GM23338 (cell line): Measurements from ENCODE around the gene LIPJ. TPM values are rescaled to one million over a fixed set of nuclear protein-coding genes. Genes with fewer than 3 reads are reported as not detected.

Source experiments
- ATAC-seq: fragments of 200-7000 bp; cut with Tn5 transposase; 3 replicates; pipeline ENCODE4 v1.9.1; 2020
- DNase-seq: peaks from one replicate; pipeline ENCODE4 v3.0.0-alpha.2; 2015; ENCODE audit warnings: low spot score
- H2AFZ ChIP-seq: fragments of 200-600 bp; sonication (generic); 2 replicates; pipeline ENCODE4 v1.8.0; 2016; ENCODE audit warnings: antibody characterized with exemption, mild to moderate bottlenecking, moderate library complexity
- H3F3A ChIP-seq: fragments of 200-600 bp; sonication (generic); replicated peaks from 2 replicates; pipeline ENCODE4 v1.8.0; 2017; ENCODE audit warnings: antibody characterized with exemption, mixed run types, low read depth
- H3K27ac ChIP-seq: fragments of 200-600 bp; sonication (generic); 2 replicates; pipeline ENCODE4 v1.6.1; 2016; ENCODE audit warnings: low read depth
- H3K27me3 ChIP-seq: fragments of 200-600 bp; sonication (generic); 2 replicates; pipeline ENCODE4 v1.8.0; 2016; ENCODE audit warnings: mild to moderate bottlenecking, mixed run types, moderate library complexity; ENCODE audit not compliant: insufficient read depth
- H3K36me3 ChIP-seq: fragments of 200-600 bp; sonication (generic); 2 replicates; pipeline ENCODE4 v1.8.0; 2016; ENCODE audit warnings: mild to moderate bottlenecking; ENCODE audit not compliant: insufficient read depth
- H3K4me1 ChIP-seq: fragments of 200-600 bp; sonication (generic); 2 replicates; pipeline ENCODE4 v1.8.0; 2016; ENCODE audit warnings: mild to moderate bottlenecking, moderate library complexity; ENCODE audit not compliant: insufficient read depth
- H3K4me2 ChIP-seq: fragments of 200-600 bp; sonication (generic); 2 replicates; pipeline ENCODE4 v1.7.1; 2017; ENCODE audit warnings: mixed run types
- H3K4me3 ChIP-seq: fragments of 200-600 bp; sonication (generic); 2 replicates; pipeline ENCODE4 v1.6.1; 2016; ENCODE audit warnings: mixed run types
- H3K79me2 ChIP-seq: fragments of 200-600 bp; sonication (generic); replicated peaks from 2 replicates; pipeline ENCODE4 v1.8.0; 2017; ENCODE audit warnings: mild to moderate bottlenecking; ENCODE audit not compliant: insufficient read depth
- H3K9me2 ChIP-seq: fragments of 200-600 bp; sonication (generic); 2 replicates; pipeline ENCODE4 v1.8.0; 2017; ENCODE audit not compliant: insufficient read depth
- H4K20me1 ChIP-seq: fragments of 200-600 bp; sonication (generic); replicated peaks from 2 replicates; pipeline ENCODE4 v1.8.0; 2017; ENCODE audit warnings: mild to moderate bottlenecking; ENCODE audit not compliant: insufficient read depth
- H3K27ac Mint-ChIP-seq: 2 replicates; pipeline ENCODE4 v1.8.0; 2020; ENCODE audit warnings: inconsistent platforms, mild to moderate bottlenecking, moderate library complexity, mixed read lengths
- H3K27me3 Mint-ChIP-seq: 3 replicates; pipeline ENCODE4 v1.8.0; 2022; ENCODE audit warnings: low read depth, mild to moderate bottlenecking, moderate library complexity, mixed read lengths, inconsistent platforms; ENCODE audit not compliant: insufficient read depth, poor library complexity
- H3K36me3 Mint-ChIP-seq: 3 replicates; pipeline ENCODE4 v1.8.0; 2021; ENCODE audit warnings: low read depth, mild to moderate bottlenecking, inconsistent platforms, moderate library complexity, mixed read lengths
- H3K4me1 Mint-ChIP-seq: 3 replicates; pipeline ENCODE4 v1.8.0; 2020; ENCODE audit warnings: mild to moderate bottlenecking, inconsistent platforms, mixed read lengths
- H3K4me3 Mint-ChIP-seq: 3 replicates; pipeline ENCODE4 v1.8.0; 2021; ENCODE audit warnings: moderate library complexity, mild to moderate bottlenecking, inconsistent platforms, mixed read lengths
- H3K9me3 Mint-ChIP-seq: 3 replicates; pipeline ENCODE4 v1.8.0; 2020; ENCODE audit warnings: moderate library complexity, mild to moderate bottlenecking, inconsistent platforms, mixed read lengths
- CREB1 ChIP-seq: fragments of 250-450 bp; sonication (Bioruptor Pico); IDR thresholded peaks from 2 replicates; pipeline ENCODE4 v1.5.0; 2020; ENCODE audit warnings: low read depth, mild to moderate bottlenecking, moderate library complexity
- CTCF ChIP-seq, 2 experiments: fragments of 200-600 bp in 1 of 2; sonication (generic) in 1 of 2; conservative IDR thresholded peaks; 2 replicates each; pipeline versions ENCODE4 v1.5.1 to v1.6.1; 2016 to 2017; ENCODE audit warnings: antibody characterized with exemption in 2 of 2, low read depth in 2 of 2, mild to moderate bottlenecking in 2 of 2, moderate library complexity in 1 of 2
- ETS1 ChIP-seq: IDR thresholded peaks from 2 replicates; pipeline ENCODE4 v1.6.1; 2016; ENCODE audit warnings: antibody characterized with exemption
- EZH2 ChIP-seq: fragments of 200-600 bp; sonication (generic); IDR thresholded peaks from one replicate; pipeline ENCODE4 v1.8.0; 2017; ENCODE audit warnings: antibody characterized with exemption, mild to moderate bottlenecking, low read depth; ENCODE audit not compliant: unreplicated experiment
- EZH2phosphoT487 ChIP-seq: fragments of 200-600 bp; sonication (generic); IDR thresholded peaks from one replicate; pipeline ENCODE4 v1.8.1; 2018; ENCODE audit warnings: antibody characterized with exemption; ENCODE audit not compliant: unreplicated experiment
- JUNB ChIP-seq: IDR thresholded peaks from one replicate; pipeline ENCODE4 v1.6.1; 2016; ENCODE audit warnings: antibody characterized with exemption; ENCODE audit not compliant: unreplicated experiment
- NANOG ChIP-seq: IDR thresholded peaks from 2 replicates; pipeline ENCODE4 v1.6.1; 2016; ENCODE audit warnings: antibody characterized with exemption, borderline replicate concordance
- POLR2AphosphoS5 ChIP-seq: IDR thresholded peaks from 2 replicates; pipeline ENCODE4 v1.6.1; 2016; ENCODE audit warnings: antibody characterized with exemption, low read depth
- STAT1 ChIP-seq: IDR thresholded peaks from one replicate; pipeline ENCODE4 v1.6.1; 2016; ENCODE audit warnings: antibody characterized with exemption; ENCODE audit not compliant: unreplicated experiment
- ZNF114 ChIP-seq: fragments of 250-450 bp; sonication (Bioruptor Pico); IDR thresholded peaks from 2 replicates; pipeline ENCODE4 v1.5.0; 2020; ENCODE audit warnings: mild to moderate bottlenecking, moderate library complexity
- ZNF462 ChIP-seq: fragments of 250-450 bp; sonication (Bioruptor Pico); IDR thresholded peaks from 2 replicates; pipeline ENCODE4 v1.5.0; 2020; ENCODE audit warnings: mild to moderate bottlenecking, moderate library complexity
- polyA plus RNA-seq: library from polyadenylated mRNA; unstranded; fragments of >200 nt; fragmentation: Nextera tagmentation; extraction: Ambion mirVana; gene quantifications from 2 replicates; pipeline ENCODE4 v1.2.1, GENCODE V29; 2016
- total RNA-seq: library from RNA; depleted of rRNA; stranded (reverse); fragments of >200 nt; shearing (Covaris generic); gene quantifications from 2 replicates; pipeline ENCODE4 v1.2.3, GENCODE V29; 2014
- TF ChIP-seq, protein P1 (sequence below): IDR thresholded peaks from one replicate; pipeline ENCODE4 v1.6.1; 2018; ENCODE audit warnings: antibody characterized with exemption; ENCODE audit not compliant: unreplicated experiment

The LIPJ gene
- total and polyA plus RNA-seq, 2 experiments from 2014 or later, result 0.14 TPM; not detected in 1

GRCh38 chr10:88544140-88544870, 42.3 kb upstream of the LIPJ start:
- no peaks in the 10 kb centered on the region for H3K9me3 Mint-ChIP-seq

More at GRCh38 chr10:88544140-88544870, 42.3 kb upstream of the LIPJ start:
- no peaks in the 10 kb centered on the region for H3F3A ChIP-seq
- DNase-seq (no peak), ATAC-seq (no peak)
- H3K4me2 ChIP-seq, result no peak overlapping the region
- no peak overlapping the region for H3K4me3 Mint-ChIP-seq
- H2AFZ ChIP-seq, result no peak overlapping the region
- no peaks in the 10 kb centered on the region for H3K9me2 ChIP-seq
- no peaks in the 10 kb centered on the region for H3K27me3 ChIP-seq
- TF ChIP-seq CTCF (conservative IDR thresholded peaks at IDR 0.05; ENCODE audit: low read depth in 2 of 2), result no peak
- TF ChIP-seq ETS1, result no peak
- TF ChIP-seq STAT1, result no peak
- TF ChIP-seq NANOG, result no peak
- TF ChIP-seq POLR2AphosphoS5, result no peak
- TF ChIP-seq EZH2, result no peak
- TF ChIP-seq CREB1, result no peak
- TF ChIP-seq JUNB, result no peak
- no peak for TF ChIP-seq ZNF114
- no peak for TF ChIP-seq EZH2phosphoT487
- TF ChIP-seq ZNF462, result no peak
- TF ChIP-seq, protein P1, sequence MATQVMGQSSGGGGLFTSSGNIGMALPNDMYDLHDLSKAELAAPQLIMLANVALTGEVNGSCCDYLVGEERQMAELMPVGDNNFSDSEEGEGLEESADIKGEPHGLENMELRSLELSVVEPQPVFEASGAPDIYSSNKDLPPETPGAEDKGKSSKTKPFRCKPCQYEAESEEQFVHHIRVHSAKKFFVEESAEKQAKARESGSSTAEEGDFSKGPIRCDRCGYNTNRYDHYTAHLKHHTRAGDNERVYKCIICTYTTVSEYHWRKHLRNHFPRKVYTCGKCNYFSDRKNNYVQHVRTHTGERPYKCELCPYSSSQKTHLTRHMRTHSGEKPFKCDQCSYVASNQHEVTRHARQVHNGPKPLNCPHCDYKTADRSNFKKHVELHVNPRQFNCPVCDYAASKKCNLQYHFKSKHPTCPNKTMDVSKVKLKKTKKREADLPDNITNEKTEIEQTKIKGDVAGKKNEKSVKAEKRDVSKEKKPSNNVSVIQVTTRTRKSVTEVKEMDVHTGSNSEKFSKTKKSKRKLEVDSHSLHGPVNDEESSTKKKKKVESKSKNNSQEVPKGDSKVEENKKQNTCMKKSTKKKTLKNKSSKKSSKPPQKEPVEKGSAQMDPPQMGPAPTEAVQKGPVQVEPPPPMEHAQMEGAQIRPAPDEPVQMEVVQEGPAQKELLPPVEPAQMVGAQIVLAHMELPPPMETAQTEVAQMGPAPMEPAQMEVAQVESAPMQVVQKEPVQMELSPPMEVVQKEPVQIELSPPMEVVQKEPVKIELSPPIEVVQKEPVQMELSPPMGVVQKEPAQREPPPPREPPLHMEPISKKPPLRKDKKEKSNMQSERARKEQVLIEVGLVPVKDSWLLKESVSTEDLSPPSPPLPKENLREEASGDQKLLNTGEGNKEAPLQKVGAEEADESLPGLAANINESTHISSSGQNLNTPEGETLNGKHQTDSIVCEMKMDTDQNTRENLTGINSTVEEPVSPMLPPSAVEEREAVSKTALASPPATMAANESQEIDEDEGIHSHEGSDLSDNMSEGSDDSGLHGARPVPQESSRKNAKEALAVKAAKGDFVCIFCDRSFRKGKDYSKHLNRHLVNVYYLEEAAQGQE, result no peak
- peaks cover 3% of the 10 kb centered on the region for H3K27me3 Mint-ChIP-seq
- no peaks in the 10 kb centered on the region for H4K20me1 ChIP-seq
- H3K4me3 ChIP-seq, result no peak overlapping the region
- H3K4me1 Mint-ChIP-seq, result peaks cover 4% of the 10 kb centered on the region
- no peak overlapping the region for H3K27ac Mint-ChIP-seq
- H3K27ac ChIP-seq, result no peak overlapping the region
- H3K36me3 ChIP-seq, result no peaks in the 10 kb centered on the region
- H3K36me3 Mint-ChIP-seq, result no peaks in the 10 kb centered on the region
- H3K79me2 ChIP-seq, result no peaks in the 10 kb centered on the region
- no peaks in the 10 kb centered on the region; the same call in 1 of the 2 replicates for H3K4me1 ChIP-seq
